NCI-H1417 (cell line): ENCODE results near the gene SDK1.
A peak's percentile ranks its signal among the peaks of the same experiment; 100 is the strongest.

Experiments
- DNase-seq, 3 experiments: peaks; one replicate each; lab custom pipeline; 2025; lab: John Stamatoyannopoulos, UW

SDK1 gene

DNA sequence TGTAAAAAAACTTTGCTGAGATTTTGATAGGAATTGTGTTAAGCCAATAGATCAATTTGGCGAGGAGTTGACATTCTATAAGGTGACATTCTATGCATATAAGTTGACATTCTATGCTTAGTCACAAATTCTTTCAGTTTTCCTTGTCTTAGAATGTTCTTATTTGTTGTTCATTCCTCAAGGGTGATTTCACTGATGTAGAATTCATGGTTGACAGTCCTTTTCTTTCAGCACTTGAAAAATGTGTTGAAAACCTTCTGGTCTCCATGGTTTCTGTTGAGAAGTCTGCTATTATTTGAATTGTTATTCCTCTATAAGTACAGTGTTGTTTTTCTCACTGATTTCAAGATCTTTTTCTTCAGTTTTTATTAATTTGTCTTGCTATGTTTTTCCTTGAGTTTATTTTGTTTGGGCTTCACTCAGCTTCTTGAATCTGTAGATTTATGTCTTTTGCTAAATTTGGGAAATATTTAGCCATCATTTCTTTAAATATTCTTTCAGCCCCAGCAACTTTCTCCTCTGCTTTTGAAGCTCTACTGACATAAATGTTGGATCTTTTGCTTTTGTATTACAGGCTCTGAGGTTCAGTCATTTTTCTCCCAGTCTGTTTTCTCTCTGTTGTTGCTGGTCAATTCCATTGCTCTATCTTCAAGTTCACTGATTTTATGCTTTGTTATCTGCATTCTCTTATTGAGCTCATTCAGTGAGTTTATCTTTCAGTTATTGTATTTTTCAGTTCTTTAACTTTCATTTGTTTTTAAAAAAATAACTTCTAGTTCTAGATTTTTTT lies 154.9 kb downstream of the SDK1 start:
- no peak for DNase-seq

DNA sequence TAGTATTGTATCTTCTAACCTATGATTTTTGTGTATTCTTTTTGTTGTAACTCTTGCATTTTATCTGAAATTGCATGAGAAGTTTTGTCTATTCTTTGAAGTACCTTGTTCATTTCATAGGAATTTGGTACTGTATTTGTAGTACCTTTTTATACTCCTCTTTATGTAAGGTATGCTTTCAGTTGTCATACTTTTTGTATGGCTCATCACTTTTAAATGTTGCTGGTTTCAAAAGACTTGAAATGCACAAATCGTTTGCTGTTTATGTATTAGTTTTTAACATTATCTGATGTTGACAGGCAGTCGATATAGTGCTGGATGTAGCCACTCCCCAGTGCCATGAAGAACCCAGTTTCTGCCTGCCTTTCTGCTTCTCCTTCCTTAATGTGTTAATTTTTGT lies 158.1 kb downstream of the SDK1 start:
- no peak for DNase-seq

DNA sequence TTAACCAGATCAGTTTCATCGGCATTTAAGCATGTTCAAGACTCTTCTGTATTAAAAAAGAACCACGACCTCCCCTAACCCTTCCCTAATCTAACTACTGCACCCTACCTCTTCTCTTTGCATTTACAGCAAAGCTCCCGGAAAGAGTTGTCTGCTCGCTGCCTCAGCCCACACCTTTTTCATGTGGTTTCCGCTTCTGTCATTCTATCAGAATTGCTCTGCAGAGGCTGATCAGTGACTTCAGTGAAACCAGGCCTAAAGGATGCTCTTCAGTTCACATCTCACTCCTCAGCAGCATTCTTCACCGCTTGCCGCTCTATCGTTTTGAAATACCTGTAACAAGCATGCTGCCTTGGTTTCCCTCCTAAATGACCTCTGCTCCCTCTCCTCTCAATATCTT lies 160.9 kb downstream of the SDK1 start:
- DNase-seq = no peak

DNA sequence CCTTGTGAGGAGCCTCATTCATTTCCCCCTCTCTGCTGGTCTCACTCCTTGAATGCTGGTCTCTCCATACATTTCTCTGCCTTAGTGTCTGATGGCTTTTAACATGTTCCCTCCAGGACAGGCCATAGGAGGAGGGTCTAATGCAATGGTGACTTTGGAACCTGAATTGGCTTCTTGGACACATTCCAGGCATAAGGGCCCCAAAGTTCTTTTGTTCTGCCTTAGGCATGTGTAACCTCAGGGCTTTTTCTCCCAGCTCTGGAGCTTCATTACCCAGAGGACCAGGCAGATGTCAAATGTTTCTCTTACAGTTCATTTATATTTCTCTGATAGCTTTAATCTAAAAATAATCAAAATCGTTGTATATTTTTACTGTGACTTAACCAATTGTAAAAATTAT lies 162.6 kb downstream of the SDK1 start:
- DNase-seq = peak in 2 of 3 experiments; percentile 40 to 46

DNA sequence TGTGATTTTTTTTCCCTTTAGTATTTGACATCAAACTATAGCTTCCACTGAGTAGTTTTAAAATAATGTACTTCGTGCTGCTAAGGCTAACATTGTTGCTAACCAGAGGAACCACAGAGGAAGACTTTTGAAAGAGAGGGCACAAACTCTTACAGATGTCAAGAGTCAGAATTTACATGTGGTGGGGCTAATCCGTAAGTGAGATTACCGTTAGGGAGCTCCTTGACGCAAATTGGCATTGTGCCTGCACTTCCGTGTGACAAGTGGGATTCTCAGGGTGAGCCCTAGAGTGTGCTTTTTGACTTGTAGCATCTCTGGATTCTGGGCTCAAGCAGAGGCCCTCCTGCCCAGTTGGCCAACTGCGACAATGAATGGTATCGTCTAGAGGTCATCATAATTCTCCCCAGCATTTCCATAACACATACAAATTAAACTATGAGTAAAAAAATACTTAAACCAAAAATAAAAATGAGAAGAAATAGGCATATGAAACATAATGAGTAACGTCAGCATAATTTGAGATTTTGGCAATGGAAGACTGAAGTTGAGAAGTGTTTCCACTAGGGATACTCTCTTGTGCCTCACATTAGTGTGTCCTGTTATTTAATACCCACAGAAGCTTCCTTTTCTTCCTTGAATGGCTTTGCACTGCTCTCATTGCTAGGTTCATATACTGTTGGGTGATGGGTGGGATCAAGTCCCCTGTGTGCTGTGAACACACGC lies 164.0 kb downstream of the SDK1 start:
- no peak for DNase-seq

DNA sequence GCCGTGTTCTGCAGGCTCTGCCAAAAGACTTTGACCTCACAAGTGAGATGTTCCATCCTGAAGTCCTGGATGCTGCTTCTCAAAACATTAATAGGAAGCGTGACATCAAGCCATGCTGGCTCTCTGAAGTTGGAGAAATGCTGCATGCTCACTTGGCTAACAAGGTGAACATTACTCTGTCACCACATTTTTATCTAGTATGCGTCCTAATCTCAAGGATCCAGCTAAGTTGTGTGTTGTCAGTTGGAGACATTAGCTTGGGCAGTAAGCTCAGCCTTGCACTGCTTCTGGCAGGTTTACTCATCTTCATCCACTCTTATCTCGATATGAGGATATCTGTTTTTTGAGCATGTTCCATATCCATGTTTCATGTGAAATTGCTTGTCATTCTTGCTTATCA lies 165.2 kb downstream of the SDK1 start:
- no peak for DNase-seq

DNA sequence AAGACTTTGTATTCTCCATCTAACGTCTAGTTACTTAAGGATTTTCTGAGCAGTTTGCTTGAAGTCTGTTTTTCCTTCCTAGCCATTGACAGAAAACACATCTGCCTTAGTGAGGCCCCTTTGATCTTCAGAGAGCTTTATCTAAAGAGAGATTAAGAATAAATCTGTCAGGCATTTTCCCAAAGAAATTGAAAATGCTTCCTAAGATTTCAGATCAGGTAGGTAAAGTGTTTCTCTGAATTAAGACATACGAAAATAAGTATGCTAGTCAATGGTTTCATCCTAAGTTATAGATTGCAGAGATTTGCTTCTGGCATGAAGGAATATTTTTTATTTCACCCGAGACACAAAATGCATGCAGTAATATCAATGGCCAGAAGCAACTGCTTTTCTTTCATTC lies 168.6 kb downstream of the SDK1 start:
- no peak for DNase-seq

DNA sequence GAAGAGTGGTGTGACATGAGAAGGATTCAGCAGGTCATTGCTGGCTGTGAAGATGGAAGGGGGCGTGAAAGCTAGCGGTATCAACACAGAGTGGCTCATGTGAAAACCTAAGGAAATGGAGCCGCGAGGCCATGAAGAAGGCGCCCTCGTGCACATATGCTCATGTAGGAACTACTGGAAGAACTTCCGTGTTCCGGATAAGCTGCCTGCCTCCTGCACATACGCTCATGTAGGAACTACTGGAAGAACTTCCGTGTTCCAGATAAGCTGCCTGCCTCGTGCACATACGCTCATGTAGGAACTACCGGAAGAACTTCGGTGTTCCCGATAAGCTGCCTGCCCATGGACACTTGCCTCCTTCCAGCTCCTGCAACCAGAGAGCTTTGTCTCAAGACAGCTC lies 179.1 kb downstream of the SDK1 start:
- DNase-seq = no peak

DNA sequence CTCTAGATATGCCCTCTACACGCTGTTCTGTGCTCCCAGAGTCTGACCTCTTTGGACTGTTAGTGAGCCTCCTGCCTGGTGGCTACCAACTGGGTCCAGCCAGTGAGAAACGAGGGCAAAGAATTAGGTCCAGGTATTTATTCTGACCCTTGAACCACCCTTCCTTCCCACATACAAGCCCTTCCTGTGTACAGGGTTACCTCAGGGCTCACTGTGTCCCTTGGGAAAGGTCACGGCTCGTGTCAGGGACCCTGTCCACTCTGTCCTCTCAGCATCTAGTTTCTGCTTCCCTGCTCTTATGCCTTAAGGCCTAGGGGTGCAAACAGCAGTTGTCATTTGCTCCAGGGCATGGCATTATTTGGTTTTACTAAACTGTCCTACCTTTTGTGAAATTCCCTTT lies 180.4 kb downstream of the SDK1 start:
- no peak for DNase-seq

DNA sequence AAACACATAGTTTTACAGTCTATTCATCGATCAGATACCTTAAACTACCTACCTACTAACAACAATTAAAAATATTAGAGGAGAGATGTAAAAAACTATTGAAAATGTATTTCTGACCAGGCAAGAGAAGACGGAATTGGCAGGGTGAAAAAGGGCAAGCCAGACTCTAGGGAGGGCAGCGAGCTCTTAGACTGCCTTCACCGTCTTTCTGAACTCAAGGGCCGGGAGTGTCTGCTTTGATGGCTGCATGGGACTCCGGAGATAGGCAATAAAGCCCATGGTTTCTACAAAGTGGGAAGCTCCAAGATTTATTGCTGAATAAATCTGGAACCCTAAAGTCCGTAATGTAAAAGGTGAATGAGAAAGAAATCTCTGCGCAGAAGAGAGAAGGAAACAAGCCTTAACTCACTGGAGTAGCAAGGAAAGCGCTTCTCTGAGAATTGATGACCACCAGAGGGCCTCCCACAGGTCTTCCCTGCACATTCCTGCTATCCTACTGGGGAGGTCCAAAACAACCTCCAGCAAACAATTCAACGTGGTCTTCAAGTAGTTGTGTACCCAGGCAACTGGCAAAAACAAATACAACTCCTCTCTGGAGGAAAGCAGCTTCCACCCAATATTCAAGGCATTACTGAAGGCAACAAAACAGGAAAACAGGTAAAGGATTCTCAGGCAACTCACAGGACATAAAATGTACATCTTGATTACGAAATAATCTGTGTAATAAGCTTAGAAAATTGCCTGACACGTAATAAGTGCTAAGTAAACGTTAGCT lies 181.3 kb downstream of the SDK1 start:
- DNase-seq = peak in 2 of 3 experiments; percentile 48 to 77

DNA sequence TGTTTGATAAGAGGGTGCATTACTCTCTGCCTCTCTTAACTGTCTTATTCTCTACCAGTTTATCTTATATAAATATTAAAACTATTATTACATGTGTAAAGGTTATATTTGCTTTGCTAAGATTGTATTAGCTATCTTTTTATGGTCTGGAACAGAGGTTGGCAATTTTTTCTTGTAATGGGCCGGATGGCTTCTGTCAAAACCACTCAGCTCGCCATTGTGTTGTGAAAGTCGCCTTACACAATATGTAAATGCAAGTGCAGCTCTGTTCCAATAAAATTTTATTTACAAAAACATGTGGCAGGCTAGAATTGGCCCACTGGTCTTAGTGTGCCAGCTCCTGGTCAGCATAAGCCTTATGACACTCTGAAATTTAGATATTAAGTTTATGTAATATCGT lies 185.8 kb downstream of the SDK1 start:
- DNase-seq = no peak

DNA sequence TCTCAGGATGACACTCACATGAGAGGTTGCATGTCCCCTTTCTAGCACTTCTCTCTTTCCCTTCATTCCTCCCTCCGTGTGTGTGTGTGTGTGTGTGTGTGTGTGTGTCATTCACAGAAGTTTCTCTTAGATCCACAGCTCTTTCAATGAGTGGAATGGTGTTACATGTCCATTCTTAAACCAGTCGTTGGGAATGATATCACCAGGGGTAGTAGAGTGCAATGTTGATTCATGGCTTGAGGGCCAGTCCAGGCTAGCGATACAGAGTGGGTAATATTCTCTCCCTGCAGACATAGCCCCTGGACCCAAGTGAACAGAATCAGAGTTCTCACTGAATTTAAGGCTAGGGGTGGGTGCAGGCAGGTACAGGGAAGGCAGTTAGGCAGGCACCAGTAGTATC lies 187.8 kb downstream of the SDK1 start:
- no peak for DNase-seq

DNA sequence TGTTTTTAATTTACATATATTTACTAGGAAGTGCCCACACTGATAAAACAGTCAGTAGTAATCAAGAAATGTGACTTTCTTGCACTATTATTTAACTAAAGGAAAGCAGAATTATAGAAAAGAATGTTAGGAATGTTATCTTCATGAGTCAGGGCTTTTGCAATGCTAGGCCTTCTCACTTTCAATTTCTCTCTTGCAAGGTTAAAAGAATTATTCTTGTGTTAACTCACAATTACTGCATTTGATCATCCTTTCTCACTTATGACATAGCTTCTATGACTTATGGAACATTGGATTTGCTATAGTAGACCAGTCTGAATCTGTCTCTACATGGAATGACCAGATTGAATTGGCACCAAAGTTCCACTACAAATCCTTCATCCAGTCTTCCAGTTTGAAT lies 192.4 kb downstream of the SDK1 start:
- no peak for DNase-seq

DNA sequence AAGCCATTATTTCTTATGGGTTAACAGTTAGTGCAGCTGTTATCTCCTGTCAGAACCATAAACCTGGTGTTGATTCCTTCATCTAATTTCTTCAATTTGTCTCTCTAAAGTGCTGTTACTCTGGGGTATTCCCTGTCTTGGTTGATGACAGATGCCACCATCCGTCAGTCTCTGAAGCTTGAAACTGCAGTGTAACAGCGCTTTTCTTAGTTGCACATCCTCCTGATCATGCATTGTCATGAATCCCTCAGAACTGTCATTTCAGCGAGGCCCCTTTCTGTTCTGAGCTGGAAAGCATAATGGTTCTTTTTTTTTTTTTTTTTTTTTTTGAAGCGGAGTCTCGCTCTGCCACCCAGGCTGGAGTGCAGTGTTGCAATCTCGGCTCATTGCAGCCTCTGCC lies 193.9 kb downstream of the SDK1 start:
- DNase-seq = no peak

DNA sequence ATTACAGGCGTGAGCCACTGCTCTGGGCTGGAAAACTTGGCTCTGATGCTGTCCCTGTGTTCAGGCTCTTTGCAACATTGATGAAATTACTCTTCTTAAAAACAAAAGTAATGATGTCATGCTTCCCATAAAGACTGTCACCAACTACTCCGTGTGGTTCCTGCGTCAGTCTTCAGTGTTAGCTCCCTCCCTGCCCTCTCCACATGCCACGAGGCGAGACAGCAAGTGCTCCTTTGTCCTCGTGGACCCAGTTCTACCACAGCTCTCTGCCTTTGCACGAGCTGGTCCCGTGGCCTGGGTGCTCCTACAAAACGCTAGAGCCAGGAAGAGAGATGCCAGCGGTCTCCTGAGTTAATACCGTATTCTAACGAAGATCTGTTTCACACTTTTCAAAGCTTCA lies 194.5 kb downstream of the SDK1 start:
- DNase-seq = no peak

DNA sequence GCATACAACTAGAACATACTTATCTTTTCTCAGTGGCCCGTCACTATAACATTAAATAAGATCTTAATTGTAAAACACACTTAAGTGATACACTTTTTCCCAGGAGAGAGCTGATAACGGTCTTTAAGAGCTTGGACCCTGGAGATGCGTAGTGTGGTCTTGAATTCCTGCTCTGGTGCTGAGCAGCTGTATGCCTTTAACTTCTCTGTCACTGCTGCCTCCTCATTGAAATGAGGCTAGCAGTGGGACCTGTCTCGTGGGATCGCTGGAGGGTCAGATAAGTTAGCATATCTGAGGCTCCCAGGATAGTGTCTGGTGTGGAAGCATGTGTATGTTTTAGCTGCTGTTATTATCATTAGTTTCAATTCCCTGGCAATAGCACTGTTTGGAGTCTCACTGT lies 194.9 kb downstream of the SDK1 start:
- DNase-seq = no peak

DNA sequence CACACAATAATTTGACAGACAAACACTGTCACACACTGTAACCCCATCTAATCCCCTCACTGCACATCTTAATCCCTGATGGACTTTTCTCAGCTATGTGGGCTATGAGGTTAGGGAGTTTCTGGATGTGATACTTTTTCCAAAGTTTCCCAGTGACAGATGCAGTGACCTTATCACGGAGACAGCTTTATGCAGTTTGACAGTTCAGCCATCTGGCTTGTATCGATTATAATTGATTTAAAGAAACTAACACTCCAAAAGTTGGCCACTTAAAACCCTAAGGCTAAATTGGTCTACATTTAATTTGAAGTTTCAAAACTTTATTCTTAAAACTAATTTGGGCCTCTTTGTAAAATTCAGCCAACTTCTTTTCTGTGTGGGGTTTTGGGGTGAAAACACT lies 196.7 kb downstream of the SDK1 start:
- no peak for DNase-seq

DNA sequence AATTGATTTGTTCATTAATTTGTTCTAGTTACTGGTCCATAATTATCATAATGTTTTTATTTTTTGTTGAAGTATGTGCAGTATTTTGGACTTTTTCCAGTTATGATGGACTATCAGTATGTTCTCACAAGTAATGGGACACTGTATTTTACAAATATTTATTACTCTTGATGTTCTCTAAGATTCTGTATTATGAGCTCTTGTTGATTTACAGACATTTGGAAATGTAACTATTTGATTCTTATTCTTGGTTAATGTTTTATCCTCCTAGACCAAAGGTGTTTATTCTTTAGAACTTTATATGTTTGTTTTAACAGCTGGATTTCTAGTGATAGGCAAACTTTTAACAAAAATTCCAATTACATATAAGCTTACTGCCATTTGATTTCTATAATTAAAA lies 200.6 kb downstream of the SDK1 start:
- no peak for DNase-seq

DNA sequence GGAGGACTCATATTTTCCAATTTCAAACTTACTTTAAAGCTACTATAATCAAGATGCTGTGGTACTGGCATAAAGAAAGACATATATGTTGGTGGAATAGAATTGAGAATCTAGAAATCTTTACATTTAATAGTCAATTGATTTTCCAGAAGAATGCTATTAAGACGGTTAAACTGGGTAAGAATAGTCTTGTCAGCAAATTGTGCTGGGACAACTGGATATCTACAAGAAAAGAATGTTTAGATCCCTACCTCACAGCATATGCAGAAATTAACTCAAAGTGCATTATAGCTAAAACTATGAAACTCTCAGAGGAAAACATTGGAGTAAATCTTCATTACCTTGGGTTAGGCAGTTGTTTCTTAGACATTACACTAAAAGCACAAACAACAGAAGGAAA lies 203.3 kb downstream of the SDK1 start:
- DNase-seq = no peak

DNA sequence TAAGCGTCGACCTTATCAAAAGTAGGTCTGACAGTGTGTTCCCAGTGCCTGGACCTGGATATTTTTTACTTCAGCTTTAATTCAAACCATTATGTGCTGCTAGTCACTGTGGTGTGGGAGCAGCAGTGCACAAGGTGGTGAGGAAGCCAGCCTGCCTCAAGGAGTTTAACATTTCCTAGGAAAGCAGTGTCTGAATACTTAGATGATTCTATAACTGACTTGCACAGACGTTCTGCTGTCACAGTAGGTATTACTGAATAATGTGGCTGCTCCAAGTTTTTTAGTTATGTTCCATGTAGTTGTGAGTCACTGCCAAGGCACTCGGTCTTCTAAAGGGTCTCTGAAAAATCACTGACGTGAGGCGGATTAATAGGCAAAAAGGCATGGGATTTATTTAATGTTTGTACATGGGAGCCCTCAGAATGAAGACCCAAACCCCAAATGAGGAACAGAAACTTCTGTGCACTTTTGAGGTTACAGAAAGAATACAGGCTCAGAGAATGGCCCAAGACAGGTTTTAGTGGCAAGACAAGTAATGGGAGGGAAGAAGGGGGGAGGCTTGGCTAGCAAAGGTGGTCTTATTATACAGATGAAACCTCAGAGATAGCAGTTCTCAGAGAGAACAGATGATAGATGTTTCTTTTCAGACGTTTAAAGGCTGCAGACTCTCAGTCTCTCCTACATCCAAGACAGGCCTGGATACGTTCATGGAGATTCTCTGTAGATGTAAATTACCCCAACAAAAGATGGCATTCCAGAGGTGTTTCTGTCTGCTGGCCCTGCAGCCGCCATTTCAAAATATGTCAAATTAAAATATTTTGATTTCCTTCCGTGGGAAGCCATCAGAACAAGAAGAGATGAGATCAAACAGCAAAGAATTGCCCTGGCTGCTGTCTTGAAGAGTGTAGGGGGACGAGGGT lies 209.3 kb downstream of the SDK1 start:
- DNase-seq = no peak

DNA sequence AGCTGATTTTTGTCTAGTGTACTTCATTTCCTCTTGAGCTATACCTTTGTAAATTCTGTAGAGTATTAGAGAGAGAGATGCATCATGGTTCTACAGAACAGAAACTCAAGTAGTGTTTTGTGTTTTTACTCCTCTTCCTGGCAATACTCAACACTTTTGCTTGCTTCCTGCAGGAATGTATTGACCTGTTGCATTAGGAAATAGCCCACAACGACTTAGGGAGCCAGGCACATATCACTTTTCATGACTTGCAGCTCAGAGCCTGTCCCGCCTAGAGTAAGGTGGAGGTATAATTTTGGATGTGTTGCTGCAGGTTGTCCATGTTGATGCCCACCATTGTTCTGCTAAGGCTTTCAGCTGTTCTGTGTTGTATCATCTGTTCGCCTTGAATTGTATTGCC lies 216.3 kb downstream of the SDK1 start:
- DNase-seq = no peak

DNA sequence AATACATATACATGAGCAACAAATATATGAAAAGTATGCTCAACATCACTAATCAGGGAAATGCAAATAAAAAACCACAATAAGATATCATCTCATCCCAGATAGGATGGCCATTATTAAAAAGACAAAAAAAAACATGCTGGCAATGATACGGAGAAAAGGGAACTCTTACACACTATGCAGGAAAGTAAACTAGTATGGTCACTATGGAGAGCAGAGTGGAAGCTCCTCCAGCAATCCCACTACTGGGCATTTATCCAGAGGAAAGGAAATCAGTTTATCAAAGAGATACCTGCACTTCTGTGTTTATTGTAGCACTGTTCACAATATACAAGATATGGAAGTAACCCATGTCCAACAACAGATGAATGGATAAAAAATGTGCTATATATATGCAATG lies 217.5 kb downstream of the SDK1 start:
- DNase-seq = no peak
